ENCODE data around the gene MDH1B.

The MDH1B gene

GRCh38 chr2:206790311-206790935 is 25.3 kb upstream of the MDH1B start:
- no peak for TF ChIP-seq CTCF (IDR thresholded peaks at IDR 0.05; ENCODE audit: low read depth, low read length)

GRCh38 chr2:206784559-206785353 is 19.6 kb upstream of the MDH1B start:
- no peak for DNase-seq (ENCODE audit: extremely low read depth, low read depth)
- no peak for TF ChIP-seq CTCF (IDR thresholded peaks at IDR 0.05; ENCODE audit: low read depth, low read length)

More at GRCh38 chr2:206790311-206790935, 25.3 kb upstream of the MDH1B start:
- DNase-seq (ENCODE audit: extremely low read depth, low read depth) = peak; percentile 22

DNA sequence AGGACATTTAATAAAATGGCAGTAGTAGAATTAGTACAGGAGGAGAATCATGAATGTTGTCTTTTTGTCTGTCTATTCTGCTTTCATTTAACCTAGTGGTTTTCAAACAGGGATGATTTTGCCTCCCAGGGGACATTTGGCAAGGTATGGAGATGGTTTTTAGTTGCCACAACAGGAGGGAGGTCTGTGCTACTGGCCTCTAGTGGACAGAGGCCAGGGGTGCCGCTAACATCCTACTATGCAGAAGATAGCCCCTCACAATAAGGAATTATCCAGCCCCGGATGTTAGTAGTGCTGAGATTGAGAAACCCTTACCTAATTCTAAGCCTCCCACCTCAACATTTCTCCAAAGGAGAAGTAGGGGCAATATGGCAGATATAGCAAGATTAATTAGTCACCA is 18.6 kb upstream of the MDH1B start:
- DNase-seq (ENCODE audit: extremely low read depth, low read depth) = no peak
- TF ChIP-seq CTCF (IDR thresholded peaks at IDR 0.05; ENCODE audit: low read depth, low read length) = peak; percentile 43

DNA sequence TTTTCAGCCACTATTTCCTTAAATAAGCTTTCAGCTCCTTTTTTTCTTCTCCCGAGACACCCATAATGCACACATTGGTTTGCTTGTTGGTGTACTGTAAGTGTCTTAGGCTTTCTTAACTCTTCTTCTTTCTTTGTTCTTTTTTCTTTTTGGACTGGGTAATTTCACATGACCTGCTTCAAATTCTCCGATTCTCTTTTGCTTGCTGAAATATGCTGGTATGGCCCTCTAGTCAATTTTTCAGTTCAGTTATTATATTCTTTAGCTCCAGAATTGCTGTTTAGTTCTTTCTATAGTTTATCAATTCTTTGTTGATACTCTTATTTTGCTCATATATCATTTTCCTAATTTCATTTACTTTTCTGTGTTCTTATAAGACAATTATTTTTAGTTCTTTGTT is 15.5 kb upstream of the MDH1B start:
- TF ChIP-seq CTCF (IDR thresholded peaks at IDR 0.05; ENCODE audit: low read depth, low read length) = no peak
- no peak for DNase-seq (ENCODE audit: extremely low read depth, low read depth)

DNA sequence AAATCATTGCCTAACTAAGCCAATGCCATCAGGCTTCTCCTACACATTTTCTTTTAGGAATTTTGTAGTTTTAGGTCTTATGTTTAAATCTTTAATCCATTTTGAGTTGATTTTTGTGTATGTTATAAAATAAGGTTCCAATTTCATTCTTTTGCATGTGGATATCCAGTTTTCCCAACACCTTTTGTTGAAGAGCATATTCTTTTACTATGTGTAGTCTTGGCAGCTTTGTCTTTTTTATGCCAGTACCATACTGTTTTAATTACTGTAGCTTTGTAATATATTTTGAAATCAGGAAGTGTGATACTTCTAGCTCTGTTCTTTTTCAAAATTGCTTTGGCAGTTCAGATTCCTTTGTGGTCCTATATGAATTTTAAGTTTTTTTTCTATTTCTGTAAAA is 11.3 kb upstream of the MDH1B start:
- no peak for TF ChIP-seq CTCF (IDR thresholded peaks at IDR 0.05; ENCODE audit: low read depth, low read length)
- no peak for DNase-seq (ENCODE audit: extremely low read depth, low read depth)

DNA sequence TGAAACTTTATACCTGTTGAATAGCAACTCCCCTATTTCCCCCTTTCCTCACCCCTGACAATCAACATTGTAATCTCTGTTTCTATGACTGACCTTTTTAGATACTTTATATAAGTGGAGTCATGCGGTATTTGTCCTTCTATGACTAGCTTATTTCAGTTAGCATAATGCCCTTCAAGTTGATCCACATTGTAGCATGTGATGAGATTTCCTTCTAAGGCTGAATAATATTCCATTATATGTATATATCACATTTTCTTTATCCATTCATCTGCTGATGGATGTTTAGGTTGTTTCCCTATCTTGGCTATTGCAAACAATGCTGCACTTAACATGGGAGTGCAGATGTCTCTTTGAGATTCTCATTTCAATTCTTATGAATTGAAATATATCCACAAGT is 9.7 kb upstream of the MDH1B start:
- DNase-seq (ENCODE audit: extremely low read depth, low read depth) = no peak
- no peak for TF ChIP-seq CTCF (IDR thresholded peaks at IDR 0.05; ENCODE audit: low read depth, low read length)
